Measurements from ENCODE around the gene RGS12. TPM values are rescaled to one million over a fixed set of nuclear protein-coding genes. Genes with fewer than 3 reads are reported as not detected.

RGS12 gene
- total RNA-seq, 1 experiment from 2014 or later: 26.3 TPM

DNA sequence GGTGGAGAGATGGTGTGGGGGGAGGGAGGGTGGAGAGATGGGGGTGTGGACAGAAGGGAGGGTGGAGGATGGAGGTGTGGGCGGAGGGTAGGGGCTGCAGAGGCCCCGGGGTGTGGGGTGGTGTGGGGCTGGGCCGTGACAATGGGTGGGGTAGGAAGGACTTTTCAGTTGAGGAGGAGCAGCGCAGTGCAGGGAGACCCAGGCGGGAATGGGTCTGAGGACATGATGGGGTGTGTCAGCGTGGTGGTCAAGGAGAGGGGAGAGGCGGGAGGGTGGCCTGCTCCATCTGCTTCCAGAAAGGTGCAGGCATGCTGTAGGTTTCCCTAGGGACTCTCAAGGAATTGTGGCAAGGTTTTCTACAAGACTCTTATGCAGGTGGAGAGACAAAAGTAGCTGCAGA is 48.9 kb downstream of the RGS12 start:
- H3K4me3 ChIP-seq: no peak overlapping the region
- no peaks in the 10 kb centered on the region for H3K27me3 ChIP-seq
- H3K36me3 ChIP-seq: peaks cover under 1% of the 10 kb centered on the region
- DNase-seq: no peak
- H3K4me1 ChIP-seq: peaks cover 15% of the 10 kb centered on the region
- H3K27ac ChIP-seq: peak overlapping the region; percentile 5; the same call in 1 of the 2 replicates
- H3K9me3 ChIP-seq (replicated peaks): no peaks in the 10 kb centered on the region

DNA sequence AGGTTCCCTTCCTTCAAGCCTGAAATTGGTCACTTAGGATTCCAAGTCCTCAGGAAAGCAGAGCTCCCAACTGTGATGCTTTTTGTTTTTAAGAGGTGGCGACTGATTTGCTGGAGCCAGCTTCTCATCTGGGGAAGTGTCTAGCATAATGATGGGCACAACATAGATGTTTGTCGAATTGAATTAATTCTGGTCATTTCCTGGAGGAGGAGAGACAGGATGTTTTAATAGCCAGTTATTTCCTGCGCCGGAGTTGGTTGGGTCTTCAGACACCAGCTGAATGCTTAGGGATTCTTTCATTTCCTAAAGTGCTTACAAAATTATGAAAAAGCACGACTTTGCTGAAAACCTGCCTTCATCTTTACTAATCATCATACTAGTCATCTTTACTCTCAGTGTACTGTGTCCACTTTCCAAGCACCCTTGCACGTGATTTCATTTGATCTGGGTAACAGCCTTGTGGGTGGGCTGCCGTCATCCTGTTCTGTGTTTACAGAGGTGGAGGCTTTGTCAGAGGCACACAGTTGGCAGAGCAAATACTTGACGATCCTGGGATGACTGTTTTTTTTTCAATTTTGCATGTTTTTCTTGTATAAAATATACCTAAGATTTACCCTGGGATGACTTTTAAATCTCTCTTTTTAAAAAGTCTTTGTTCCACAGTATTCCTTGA is 49.5 kb downstream of the RGS12 start:
- H3K36me3 ChIP-seq: no peaks in the 10 kb centered on the region; the same call in 1 of the 2 replicates
- peak overlapping the region; percentile 5; the same call in 1 of the 2 replicates for H3K27ac ChIP-seq
- H3K27me3 ChIP-seq: no peaks in the 10 kb centered on the region
- peaks cover 15% of the 10 kb centered on the region for H3K4me1 ChIP-seq
- DNase-seq: peak; percentile 72 to 75
- H3K4me3 ChIP-seq: peak overlapping the region; percentile 24
- H3K9me3 ChIP-seq (replicated peaks): no peaks in the 10 kb centered on the region

Other genes with a start within 250 kb of the RGS12 start
- not detected in 2 replicates for gene HTT-AS, start 218.5 kb upstream of the RGS12 start, total RNA-seq (2014; rRNA removed; shearing (Covaris generic))
- gene HTT, start 218.3 kb upstream of the RGS12 start, total RNA-seq (2014; rRNA removed; shearing (Covaris generic)): 24.3 and 30.7 TPM in 2 replicates
- 0.04 and 0.08 TPM in 2 replicates for gene MSANTD1, start 43.9 kb upstream of the RGS12 start, total RNA-seq (2014; rRNA removed; shearing (Covaris generic))
- gene HGFAC, start 148.9 kb downstream of the RGS12 start, total RNA-seq (2014; rRNA removed; shearing (Covaris generic)): 0.12 and 0.63 TPM in 2 replicates
- gene DOK7, start 170.3 kb downstream of the RGS12 start, total RNA-seq (2014; rRNA removed; shearing (Covaris generic)): 8.6 and 9.6 TPM in 2 replicates
- gene LRPAP1, start 239.4 kb downstream of the RGS12 start, total RNA-seq (2014; rRNA removed; shearing (Covaris generic)): 107 and 109 TPM in 2 replicates